OCI-LY1 (cell line): ENCODE data around the gene PLEKHA7.
"Not testable (repeated sequence)": the region's sequence is repeated elsewhere in the genome, so short reads cannot be mapped to it uniquely, and the experiment has no call there.

Experiments
- H2AFZ ChIP-seq: fragments of 200-600 bp; sonication (generic), shearing (Covaris generic); 2 replicates; pipeline ENCODE4 v1.6.0; 2014; ENCODE audit warnings: antibody characterized with exemption, mild to moderate bottlenecking, low read length
- H3F3A ChIP-seq: fragments of 200-600 bp; sonication (generic), shearing (Covaris generic); 2 replicates; pipeline ENCODE4 v1.6.0; 2014; ENCODE audit warnings: mild to moderate bottlenecking, antibody characterized with exemption, low read length, moderate library complexity; ENCODE audit not compliant: insufficient read depth
- H3K27ac ChIP-seq: fragments of 200-600 bp; sonication (generic); 2 replicates; pipeline ENCODE4 v1.5.1; 2014; ENCODE audit warnings: low read length, mixed run types, mild to moderate bottlenecking, low read depth; ENCODE audit not compliant: poor library complexity, severe bottlenecking
- H3K27me3 ChIP-seq: fragments of 200-600 bp; sonication (generic); 2 replicates; pipeline ENCODE4 v1.6.0; 2014; ENCODE audit warnings: antibody characterized with exemption, mild to moderate bottlenecking, low read length, moderate library complexity; ENCODE audit not compliant: insufficient read depth
- H3K36me3 ChIP-seq: fragments of 200-600 bp; sonication (generic); 2 replicates; pipeline ENCODE4 v1.6.1; 2014; ENCODE audit warnings: mild to moderate bottlenecking, antibody characterized with exemption, low read length, moderate library complexity, mixed read lengths; ENCODE audit not compliant: insufficient read depth
- H3K4me1 ChIP-seq: fragments of 200-600 bp; sonication (generic); 2 replicates; pipeline ENCODE4 v1.5.1; 2014; ENCODE audit warnings: mild to moderate bottlenecking, low read length, moderate library complexity; ENCODE audit not compliant: insufficient read depth, severe bottlenecking
- H3K4me2 ChIP-seq: fragments of 200-600 bp; sonication (generic), shearing (Covaris generic); 2 replicates; pipeline ENCODE4 v1.6.1; 2014; ENCODE audit warnings: low read length
- H3K4me3 ChIP-seq: fragments of 200-600 bp; sonication (generic); 2 replicates; pipeline ENCODE4 v1.5.1; 2014; ENCODE audit warnings: low read length, low read depth, mild to moderate bottlenecking, mixed read lengths; ENCODE audit not compliant: poor library complexity, severe bottlenecking
- H3K79me2 ChIP-seq: fragments of 200-600 bp; shearing (Covaris generic); 2 replicates; pipeline ENCODE4 v1.6.1; 2016; ENCODE audit warnings: mixed run types, low read length, mixed read lengths; ENCODE audit not compliant: insufficient read depth
- H3K9ac ChIP-seq: fragments of 200-600 bp; sonication (generic), shearing (Covaris generic); 2 replicates; pipeline ENCODE4 v1.6.1; 2014; ENCODE audit warnings: mild to moderate bottlenecking, low read length, mixed read lengths
- H3K9me2 ChIP-seq: fragments of 200-600 bp; sonication (generic), shearing (Covaris generic); 2 replicates; pipeline ENCODE4 v1.6.1; 2014; ENCODE audit warnings: low read depth, mild to moderate bottlenecking, low read length, mixed read lengths
- H3K9me3 ChIP-seq: fragments of 200-600 bp; shearing (Covaris generic); 2 replicates; pipeline ENCODE4 v1.6.1; 2014; ENCODE audit warnings: low read length, mixed read lengths
- H4K20me1 ChIP-seq: fragments of 200-600 bp; sonication (generic), shearing (Covaris generic); 2 replicates; pipeline ENCODE4 v1.6.0; 2016; ENCODE audit warnings: mild to moderate bottlenecking, low read length; ENCODE audit not compliant: insufficient read depth
- EZH2 ChIP-seq: fragments of 200-600 bp; sonication (generic), shearing (Covaris generic); IDR thresholded peaks from 2 replicates; pipeline ENCODE4 v1.8.0; 2017; ENCODE audit warnings: borderline replicate concordance, mixed run types, mild to moderate bottlenecking, antibody characterized with exemption, low read length, moderate library complexity, mixed read lengths
- TF ChIP-seq, protein P1 (sequence below): fragments of 200-600 bp; sonication (generic), shearing (Covaris generic); IDR thresholded peaks from 2 replicates; pipeline ENCODE4 v1.5.1; 2017; ENCODE audit warnings: mild to moderate bottlenecking, antibody characterized with exemption, low read length, moderate library complexity, mixed read lengths

PLEKHA7 gene

GRCh38 chr11:16921019-16921418 is 93.2 kb downstream of the PLEKHA7 start:
- Histone ChIP-seq H3K4me3 (no peak overlapping the region), H3K27ac (no peak overlapping the region), H3K4me1 (no peaks in the 10 kb centered on the region), H2AFZ (no peak overlapping the region), H3K36me3 (no peaks in the 10 kb centered on the region), H3K9ac (no peak overlapping the region), H3K9me3 (no peaks in the 10 kb centered on the region), H3K79me2 (no peaks in the 10 kb centered on the region), H4K20me1 (no peaks in the 10 kb centered on the region), H3F3A (no peaks in the 10 kb centered on the region), H3K4me2 (no peak overlapping the region), H3K9me2 (no peaks in the 10 kb centered on the region), H3K27me3 (0 out of 2 replicates have a peak, but pooled peaks cover 3% of the 10 kb centered on the region)
- TF ChIP-seq, protein P1, sequence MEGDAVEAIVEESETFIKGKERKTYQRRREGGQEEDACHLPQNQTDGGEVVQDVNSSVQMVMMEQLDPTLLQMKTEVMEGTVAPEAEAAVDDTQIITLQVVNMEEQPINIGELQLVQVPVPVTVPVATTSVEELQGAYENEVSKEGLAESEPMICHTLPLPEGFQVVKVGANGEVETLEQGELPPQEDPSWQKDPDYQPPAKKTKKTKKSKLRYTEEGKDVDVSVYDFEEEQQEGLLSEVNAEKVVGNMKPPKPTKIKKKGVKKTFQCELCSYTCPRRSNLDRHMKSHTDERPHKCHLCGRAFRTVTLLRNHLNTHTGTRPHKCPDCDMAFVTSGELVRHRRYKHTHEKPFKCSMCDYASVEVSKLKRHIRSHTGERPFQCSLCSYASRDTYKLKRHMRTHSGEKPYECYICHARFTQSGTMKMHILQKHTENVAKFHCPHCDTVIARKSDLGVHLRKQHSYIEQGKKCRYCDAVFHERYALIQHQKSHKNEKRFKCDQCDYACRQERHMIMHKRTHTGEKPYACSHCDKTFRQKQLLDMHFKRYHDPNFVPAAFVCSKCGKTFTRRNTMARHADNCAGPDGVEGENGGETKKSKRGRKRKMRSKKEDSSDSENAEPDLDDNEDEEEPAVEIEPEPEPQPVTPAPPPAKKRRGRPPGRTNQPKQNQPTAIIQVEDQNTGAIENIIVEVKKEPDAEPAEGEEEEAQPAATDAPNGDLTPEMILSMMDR, result no peak
- TF ChIP-seq EZH2, result no peak

DNA sequence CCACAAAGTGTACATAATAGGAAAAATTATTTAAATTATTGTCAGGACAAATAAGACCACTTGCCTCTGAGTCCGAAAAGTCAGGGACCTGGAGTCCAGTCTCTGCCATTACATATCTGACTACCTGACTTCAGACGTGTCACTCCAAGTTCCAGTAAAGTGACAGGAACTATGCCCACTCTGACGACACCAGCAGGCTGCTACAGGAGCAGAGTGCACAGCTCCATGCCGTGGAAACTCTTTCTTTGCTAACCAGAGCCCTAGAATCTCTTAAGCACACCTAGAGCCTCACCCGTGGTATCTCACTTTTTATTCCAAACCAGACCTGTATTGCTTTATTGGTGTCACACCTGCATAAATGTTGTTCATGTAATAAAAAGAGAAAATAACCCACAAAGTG is 93.7 kb downstream of the PLEKHA7 start:
- Histone ChIP-seq H4K20me1 (no peaks in the 10 kb centered on the region), H3F3A (no peaks in the 10 kb centered on the region), H3K4me1 (no peaks in the 10 kb centered on the region), H3K4me2 (no peak overlapping the region), H3K4me3 (no peak overlapping the region), H3K9me2 (no peaks in the 10 kb centered on the region), H3K36me3 (no peaks in the 10 kb centered on the region), H2AFZ (no peak overlapping the region), H3K9me3 (no peaks in the 10 kb centered on the region), H3K27me3 (0 out of 2 replicates have a peak, but pooled peaks cover 3% of the 10 kb centered on the region), H3K27ac (no peak overlapping the region), H3K9ac (no peak overlapping the region), H3K79me2 (no peaks in the 10 kb centered on the region)
- TF ChIP-seq EZH2, result no peak
- TF ChIP-seq, protein P1, result no peak

- H3K9me2 ChIP-seq, H3K79me2 ChIP-seq, H3K36me3 ChIP-seq, H3K9me3 ChIP-seq, H4K20me1 ChIP-seq, H3K27ac ChIP-seq, H3F3A ChIP-seq, H3K9ac ChIP-seq, H3K27me3 ChIP-seq, H3K4me3 ChIP-seq, H3K4me2 ChIP-seq, H2AFZ ChIP-seq, H3K4me1 ChIP-seq: not testable (repeated sequence)
Observed at GRCh38 chr11:16918543-16919182, 95.6 kb downstream of the PLEKHA7 start.

- no peak for TF ChIP-seq EZH2
- TF ChIP-seq, protein P1, result no peak
- no peaks in the 10 kb centered on the region for H3K79me2 ChIP-seq
- H2AFZ ChIP-seq, result no peak overlapping the region
- no peaks in the 10 kb centered on the region for H3F3A ChIP-seq
- no peaks in the 10 kb centered on the region for H3K36me3 ChIP-seq
- no peaks in the 10 kb centered on the region for H3K9me3 ChIP-seq
- H3K27ac ChIP-seq, result no peak overlapping the region
- H3K9me2 ChIP-seq, result no peaks in the 10 kb centered on the region
- H3K4me2 ChIP-seq, result no peak overlapping the region
- H3K4me1 ChIP-seq, result no peaks in the 10 kb centered on the region
- no peak overlapping the region for H3K9ac ChIP-seq
- H4K20me1 ChIP-seq, result no peaks in the 10 kb centered on the region
- no peaks in the 10 kb centered on the region for H3K27me3 ChIP-seq
- no peak overlapping the region for H3K4me3 ChIP-seq
Observed at GRCh38 chr11:16917941-16918340, 96.3 kb downstream of the PLEKHA7 start.
